ENCODE results near the gene ZNF296. TPM values are rescaled to one million over a fixed set of nuclear protein-coding genes. Genes with fewer than 3 reads are reported as not detected.
"Not testable (repeated sequence)": the region's sequence is repeated elsewhere in the genome, so short reads cannot be mapped to it uniquely, and the experiment has no call there.

Gene ZNF296
- total and polyA plus RNA-seq, 2 experiments from 2014 or later, result 13.4 to 16.5 TPM

GRCh38 chr19:45106363-45106762, 30.1 kb upstream of the ZNF296 start:
- not testable (repeated sequence) for H3K4me1 ChIP-seq (ENCODE audit: insufficient read depth); H3K4me3 Mint-ChIP-seq; H3K36me3 Mint-ChIP-seq (ENCODE audit: low read depth); H3K4me2 ChIP-seq; H3K27ac ChIP-seq (ENCODE audit: low read depth); H3K9me2 ChIP-seq (ENCODE audit: insufficient read depth); H3K36me3 ChIP-seq (ENCODE audit: insufficient read depth); H3K27me3 ChIP-seq (ENCODE audit: insufficient read depth); H3K27ac Mint-ChIP-seq; H3K4me3 ChIP-seq; DNase-seq (ENCODE audit: low spot score); H3K9me3 Mint-ChIP-seq; ATAC-seq; H2AFZ ChIP-seq; H3K27me3 Mint-ChIP-seq (ENCODE audit: insufficient read depth, low read depth, poor library complexity); H3F3A ChIP-seq (replicated peaks; ENCODE audit: low read depth)
- Histone ChIP-seq H3K79me2 (replicated peaks; ENCODE audit: insufficient read depth) (peaks cover 94% of the 10 kb centered on the region), H4K20me1 (replicated peaks; ENCODE audit: insufficient read depth) (peaks cover 48% of the 10 kb centered on the region)
- H3K4me1 Mint-ChIP-seq, result peaks cover 29% of the 10 kb centered on the region

- H3K4me2 ChIP-seq, result no peak overlapping the region
- H3K4me3 ChIP-seq, result no peak overlapping the region
- Mint-ChIP-seq H3K27ac (no peak overlapping the region), H3K4me3 (no peak overlapping the region; the same call in 2 of the 3 replicates), H3K36me3 (ENCODE audit: low read depth) (peaks cover 4% of the 10 kb centered on the region; the same call in 2 of the 3 replicates), H3K9me3 (no peaks in the 10 kb centered on the region), H3K27me3 (ENCODE audit: insufficient read depth, low read depth, poor library complexity) (peaks cover 4% of the 10 kb centered on the region), H3K4me1 (peaks cover 41% of the 10 kb centered on the region)
- H3K36me3 ChIP-seq (ENCODE audit: insufficient read depth), result no peaks in the 10 kb centered on the region
- H2AFZ ChIP-seq, result no peak overlapping the region
- peaks cover 95% of the 10 kb centered on the region for H3K79me2 ChIP-seq (replicated peaks; ENCODE audit: insufficient read depth)
- H3K27ac ChIP-seq (ENCODE audit: low read depth), result no peak overlapping the region
- no peaks in the 10 kb centered on the region for H3K9me2 ChIP-seq (ENCODE audit: insufficient read depth)
- H3K27me3 ChIP-seq (ENCODE audit: insufficient read depth), result no peaks in the 10 kb centered on the region
- no peaks in the 10 kb centered on the region for H3F3A ChIP-seq (replicated peaks; ENCODE audit: low read depth)
- peaks cover 5% of the 10 kb centered on the region; the same call in 1 of the 2 replicates for H3K4me1 ChIP-seq (ENCODE audit: insufficient read depth)
- DNase-seq (ENCODE audit: low spot score) (no peak), ATAC-seq (no peak)
- H4K20me1 ChIP-seq (replicated peaks; ENCODE audit: insufficient read depth), result peaks cover 57% of the 10 kb centered on the region
- TF ChIP-seq EZH2phosphoT487 (IDR thresholded peaks at IDR 0.05; ENCODE audit: unreplicated experiment) (no peak), ZNF331 (CRISPR knock-in tag; IDR thresholded peaks at IDR 0.05; ENCODE audit: low read depth) (no peak), ZNF114 (CRISPR knock-in tag; IDR thresholded peaks at IDR 0.05) (no peak), ZNF462 (CRISPR knock-in tag; IDR thresholded peaks at IDR 0.05) (no peak), CREB1 (CRISPR knock-in tag; IDR thresholded peaks at IDR 0.05; ENCODE audit: low read depth) (no peak), JUNB (IDR thresholded peaks at IDR 0.05; ENCODE audit: unreplicated experiment) (no peak), POLR2AphosphoS5 (IDR thresholded peaks at IDR 0.05; ENCODE audit: low read depth) (no peak), CTCF (conservative IDR thresholded peaks at IDR 0.05; ENCODE audit: low read depth in 2 of 2) (no peak)
- TF ChIP-seq, protein P1, sequence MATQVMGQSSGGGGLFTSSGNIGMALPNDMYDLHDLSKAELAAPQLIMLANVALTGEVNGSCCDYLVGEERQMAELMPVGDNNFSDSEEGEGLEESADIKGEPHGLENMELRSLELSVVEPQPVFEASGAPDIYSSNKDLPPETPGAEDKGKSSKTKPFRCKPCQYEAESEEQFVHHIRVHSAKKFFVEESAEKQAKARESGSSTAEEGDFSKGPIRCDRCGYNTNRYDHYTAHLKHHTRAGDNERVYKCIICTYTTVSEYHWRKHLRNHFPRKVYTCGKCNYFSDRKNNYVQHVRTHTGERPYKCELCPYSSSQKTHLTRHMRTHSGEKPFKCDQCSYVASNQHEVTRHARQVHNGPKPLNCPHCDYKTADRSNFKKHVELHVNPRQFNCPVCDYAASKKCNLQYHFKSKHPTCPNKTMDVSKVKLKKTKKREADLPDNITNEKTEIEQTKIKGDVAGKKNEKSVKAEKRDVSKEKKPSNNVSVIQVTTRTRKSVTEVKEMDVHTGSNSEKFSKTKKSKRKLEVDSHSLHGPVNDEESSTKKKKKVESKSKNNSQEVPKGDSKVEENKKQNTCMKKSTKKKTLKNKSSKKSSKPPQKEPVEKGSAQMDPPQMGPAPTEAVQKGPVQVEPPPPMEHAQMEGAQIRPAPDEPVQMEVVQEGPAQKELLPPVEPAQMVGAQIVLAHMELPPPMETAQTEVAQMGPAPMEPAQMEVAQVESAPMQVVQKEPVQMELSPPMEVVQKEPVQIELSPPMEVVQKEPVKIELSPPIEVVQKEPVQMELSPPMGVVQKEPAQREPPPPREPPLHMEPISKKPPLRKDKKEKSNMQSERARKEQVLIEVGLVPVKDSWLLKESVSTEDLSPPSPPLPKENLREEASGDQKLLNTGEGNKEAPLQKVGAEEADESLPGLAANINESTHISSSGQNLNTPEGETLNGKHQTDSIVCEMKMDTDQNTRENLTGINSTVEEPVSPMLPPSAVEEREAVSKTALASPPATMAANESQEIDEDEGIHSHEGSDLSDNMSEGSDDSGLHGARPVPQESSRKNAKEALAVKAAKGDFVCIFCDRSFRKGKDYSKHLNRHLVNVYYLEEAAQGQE (IDR thresholded peaks at IDR 0.05; ENCODE audit: unreplicated experiment), result no peak
These were observed 28.5 kb upstream of the ZNF296 start for GRCh38 chr19:45104658-45105349.

All from GM23338 (cell line).